Measurements from ENCODE around the gene GLCCI1. TPM values are rescaled to one million over a fixed set of nuclear protein-coding genes. Genes with fewer than 3 reads are reported as not detected.

GLCCI1 gene
- total RNA-seq, 2 donors from 2014 or later = 3.4 to 3.8 TPM

GRCh38 chr7:8070451-8071180, 102.0 kb downstream of the GLCCI1 start:
- TF ChIP-seq CTCF (IDR thresholded peaks at IDR 0.05) = no peak
- Histone ChIP-seq H3K4me3 (no peak overlapping the region), H3K36me3 (no peaks in the 10 kb centered on the region), H3K9me3 (no peaks in the 10 kb centered on the region), H3K4me1 (peaks cover 0 to 7% of the 10 kb centered on the region in 2 donors), H3K27ac (no peak overlapping the region), H3K27me3 (no peaks in the 10 kb centered on the region)
- no peak for DNase-seq (ENCODE audit: low spot score)

GRCh38 chr7:8078418-8078817, 109.8 kb downstream of the GLCCI1 start:
- DNase-seq (ENCODE audit: low spot score) = no peak
- no peak overlapping the region for H3K27ac ChIP-seq
- TF ChIP-seq CTCF (IDR thresholded peaks at IDR 0.05) = no peak
- H3K36me3 ChIP-seq = no peaks in the 10 kb centered on the region
- H3K9me3 ChIP-seq = no peaks in the 10 kb centered on the region
- H3K4me3 ChIP-seq = no peak overlapping the region
- H3K4me1 ChIP-seq = no peaks in the 10 kb centered on the region
- H3K27me3 ChIP-seq = no peaks in the 10 kb centered on the region

- no peak for TF ChIP-seq CTCF (IDR thresholded peaks at IDR 0.05)
- H3K27me3 ChIP-seq = no peaks in the 10 kb centered on the region
- H3K27ac ChIP-seq = no peak overlapping the region
- H3K36me3 ChIP-seq = no peaks in the 10 kb centered on the region
- H3K4me3 ChIP-seq = no peak overlapping the region
- no peak for DNase-seq (ENCODE audit: low spot score)
- no peaks in the 10 kb centered on the region for H3K4me1 ChIP-seq
- no peaks in the 10 kb centered on the region for H3K9me3 ChIP-seq
Measured at GRCh38 chr7:8082762-8083161, 114.2 kb downstream of the GLCCI1 start.

GRCh38 chr7:8084836-8085235, 116.2 kb downstream of the GLCCI1 start:
- TF ChIP-seq CTCF (IDR thresholded peaks at IDR 0.05) = no peak

GRCh38 chr7:8085420-8085819, 116.8 kb downstream of the GLCCI1 start:
- no peak for DNase-seq (ENCODE audit: low spot score)
- no peak overlapping the region for H3K4me3 ChIP-seq
- no peak overlapping the region for H3K27ac ChIP-seq
- TF ChIP-seq CTCF (IDR thresholded peaks at IDR 0.05) = no peak
- no peaks in the 10 kb centered on the region for H3K36me3 ChIP-seq
- H3K27me3 ChIP-seq = no peaks in the 10 kb centered on the region
- no peaks in the 10 kb centered on the region for H3K4me1 ChIP-seq
- H3K9me3 ChIP-seq = no peaks in the 10 kb centered on the region

More at GRCh38 chr7:8084836-8085235, 116.2 kb downstream of the GLCCI1 start:
- no peak for DNase-seq (ENCODE audit: low spot score)
- Histone ChIP-seq H3K9me3 (no peaks in the 10 kb centered on the region), H3K36me3 (no peaks in the 10 kb centered on the region), H3K4me1 (no peaks in the 10 kb centered on the region), H3K27me3 (no peaks in the 10 kb centered on the region), H3K27ac (no peak overlapping the region), H3K4me3 (no peak overlapping the region)

GRCh38 chr7:8086239-8086638, 117.6 kb downstream of the GLCCI1 start:
- no peak for TF ChIP-seq CTCF (IDR thresholded peaks at IDR 0.05)
- Histone ChIP-seq H3K27ac (no peak overlapping the region), H3K9me3 (no peaks in the 10 kb centered on the region), H3K27me3 (no peaks in the 10 kb centered on the region), H3K4me3 (no peak overlapping the region), H3K36me3 (no peaks in the 10 kb centered on the region), H3K4me1 (no peaks in the 10 kb centered on the region)
- no peak for DNase-seq (ENCODE audit: low spot score)
